ENCODE data around the gene PHF10.
"Not testable (repeated sequence)": the region's sequence is repeated elsewhere in the genome, so short reads cannot be mapped to it uniquely, and the experiment has no call there.

The PHF10 gene

DNA sequence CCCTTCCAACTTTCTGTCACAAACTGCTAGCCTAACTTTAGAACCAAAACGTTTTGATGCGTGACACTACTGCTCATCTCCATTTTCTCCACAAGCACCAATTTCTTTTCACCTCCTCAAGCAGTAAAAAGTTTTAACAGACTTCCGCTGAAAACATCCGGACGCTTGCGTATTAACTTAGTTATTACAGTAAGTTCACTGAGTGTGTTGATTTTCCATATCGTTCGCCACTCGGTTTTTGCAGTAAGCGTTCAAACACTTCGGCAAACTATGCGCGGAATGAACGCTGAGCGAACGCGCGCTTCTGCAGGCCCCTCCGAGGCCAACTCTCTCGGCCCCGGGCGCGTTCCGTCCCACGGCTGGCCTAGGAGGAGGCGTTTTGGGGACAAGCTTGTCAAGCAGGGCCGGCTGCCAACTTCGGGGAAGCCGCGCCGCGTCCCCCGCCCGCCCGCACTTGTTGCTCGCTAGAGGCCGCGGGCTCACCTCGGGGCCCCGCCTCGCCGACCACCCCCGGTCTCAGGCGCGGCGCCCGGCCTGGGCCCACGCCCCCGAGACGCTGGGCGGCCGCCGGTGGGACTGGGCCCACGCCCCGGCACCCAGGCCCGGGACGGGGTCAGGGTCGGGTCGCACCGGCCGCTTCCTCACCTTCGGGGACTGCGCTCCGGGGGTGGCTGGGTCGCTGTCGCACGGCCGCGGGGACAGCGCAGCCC, 945 bp downstream of the PHF10 start:
- peak; percentile 55 for DNase-seq (ENCODE audit: low read depth)

DNA sequence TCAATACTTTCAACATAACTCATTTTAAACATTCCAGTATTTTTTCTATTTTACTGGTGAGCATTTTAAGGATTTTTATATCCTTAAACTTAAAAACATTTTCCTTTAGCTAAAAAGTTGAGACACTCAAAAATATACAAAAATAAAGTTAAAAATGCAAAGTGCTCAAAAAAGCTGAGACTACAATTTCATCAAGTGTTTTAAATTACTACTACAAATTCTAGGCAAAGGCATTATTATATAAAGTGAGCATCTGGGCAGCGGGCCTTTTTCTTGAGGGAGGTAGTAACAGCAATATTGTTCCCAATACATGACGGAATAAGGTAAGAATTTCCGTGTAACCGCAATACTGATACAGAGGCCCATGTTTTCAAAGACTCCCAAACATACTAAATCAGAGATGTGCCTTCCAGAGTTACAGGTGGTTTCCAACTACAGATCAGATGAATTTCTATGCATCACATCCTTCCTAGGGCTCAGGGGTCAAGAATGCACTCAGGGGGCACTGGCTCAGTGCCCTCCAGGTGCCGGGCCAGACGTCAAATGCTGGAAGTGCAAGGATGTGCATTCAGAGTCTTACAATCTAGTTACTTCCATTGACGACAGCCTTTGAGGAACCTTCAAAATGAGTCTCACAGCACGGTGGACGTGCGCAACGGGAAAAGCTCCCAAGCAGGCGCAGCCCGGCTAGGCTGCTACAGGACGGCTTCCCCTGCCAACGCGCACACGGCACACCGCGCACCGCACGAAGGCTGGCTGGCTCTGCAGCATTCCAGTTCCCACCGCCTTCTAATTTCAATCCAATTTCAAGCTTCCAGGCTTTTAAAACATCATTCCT, 1.7 kb downstream of the PHF10 start:
- peak; percentile 25 for DNase-seq (ENCODE audit: low read depth)

GRCh38 chr6:169720207-169720855, 4.0 kb downstream of the PHF10 start:
- DNase-seq (ENCODE audit: low read depth): no peak

DNA sequence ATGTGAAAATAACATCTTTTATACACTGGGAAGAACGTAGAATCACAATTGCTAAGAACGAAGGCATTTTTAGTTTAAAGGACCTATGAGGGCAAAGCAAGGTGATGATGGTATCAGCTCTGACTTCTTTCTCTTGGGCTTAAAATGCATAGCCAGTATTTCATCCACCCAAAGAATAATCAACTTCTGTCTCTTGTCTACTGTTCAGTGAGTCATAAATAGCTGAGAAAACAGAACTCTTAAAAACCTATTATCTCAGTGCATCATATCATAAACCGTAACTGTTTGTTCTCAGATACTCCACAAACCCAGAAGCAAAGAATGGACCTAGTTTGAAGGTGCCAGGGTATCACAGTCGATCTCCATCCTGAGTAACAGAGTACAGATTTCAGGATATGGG, 5.2 kb downstream of the PHF10 start:
- DNase-seq (ENCODE audit: low read depth): no peak

DNA sequence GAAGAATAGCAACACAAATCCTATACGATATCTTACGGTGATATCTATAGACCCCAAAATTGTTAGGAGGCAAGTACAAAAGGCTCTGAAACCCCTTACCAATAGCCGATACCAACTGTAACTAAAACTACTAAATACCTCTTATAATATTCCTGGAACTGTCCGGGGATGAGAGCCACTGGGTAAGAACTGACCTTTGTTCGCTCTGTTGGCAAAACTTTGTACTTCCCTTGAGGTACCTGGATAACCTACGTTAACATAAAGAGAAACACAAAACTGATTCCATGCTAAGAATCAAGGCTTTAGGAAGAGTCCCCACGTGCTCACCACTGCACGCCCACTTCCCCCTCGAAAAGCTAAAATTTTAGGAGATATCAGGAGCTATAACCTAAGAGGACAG, 9.7 kb downstream of the PHF10 start:
- no peak for DNase-seq (ENCODE audit: low read depth)

GRCh38 chr6:169714178-169714577, 10.1 kb downstream of the PHF10 start:
- DNase-seq (ENCODE audit: low read depth): no peak

- no peak for DNase-seq (ENCODE audit: low read depth)
Measured at GRCh38 chr6:169710009-169710408, 14.3 kb downstream of the PHF10 start.

- DNase-seq (ENCODE audit: low read depth): no peak
Measured at GRCh38 chr6:169709293-169709692, 15.0 kb downstream of the PHF10 start.

DNA sequence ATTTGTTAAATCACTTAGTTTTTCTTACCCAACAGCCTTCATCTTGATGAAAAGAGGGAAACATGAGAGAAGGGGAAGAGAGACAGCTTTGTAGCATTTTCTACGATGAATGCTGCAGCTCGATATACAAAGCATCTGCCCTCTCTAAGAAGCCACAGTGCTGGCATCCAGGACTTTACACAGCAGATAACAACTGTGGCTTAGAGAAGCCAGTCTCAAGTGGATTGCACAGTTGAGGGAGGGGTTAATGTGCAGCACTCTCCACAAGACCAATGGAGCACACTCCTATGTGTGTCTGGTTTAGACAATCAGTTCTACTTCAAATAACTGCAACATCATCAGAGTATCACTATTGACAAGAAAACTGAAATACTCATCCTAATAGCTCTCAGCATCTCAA, 16.5 kb downstream of the PHF10 start:
- no peak for DNase-seq (ENCODE audit: low read depth)

DNA sequence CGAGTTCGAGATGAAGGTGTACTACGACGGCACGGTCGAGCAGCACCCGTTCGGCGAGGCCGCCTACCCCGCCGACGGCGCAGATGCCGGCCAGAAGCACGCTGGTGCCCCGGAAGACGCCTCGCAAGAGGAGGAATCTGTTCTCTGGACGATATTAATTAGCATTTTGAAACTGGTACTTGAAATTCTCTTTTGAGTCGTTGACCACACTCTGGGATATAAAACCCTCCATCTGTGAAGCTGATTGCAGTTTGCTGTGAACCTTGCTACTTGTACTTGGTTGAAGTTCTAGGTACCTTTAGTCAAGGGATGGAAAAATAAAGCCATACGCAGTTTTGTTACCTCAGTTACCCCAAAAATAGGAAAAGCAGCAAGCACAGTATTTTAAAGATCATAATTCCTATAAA, 21.5 kb downstream of the PHF10 start:
- no peak for DNase-seq (ENCODE audit: low read depth)

DNA sequence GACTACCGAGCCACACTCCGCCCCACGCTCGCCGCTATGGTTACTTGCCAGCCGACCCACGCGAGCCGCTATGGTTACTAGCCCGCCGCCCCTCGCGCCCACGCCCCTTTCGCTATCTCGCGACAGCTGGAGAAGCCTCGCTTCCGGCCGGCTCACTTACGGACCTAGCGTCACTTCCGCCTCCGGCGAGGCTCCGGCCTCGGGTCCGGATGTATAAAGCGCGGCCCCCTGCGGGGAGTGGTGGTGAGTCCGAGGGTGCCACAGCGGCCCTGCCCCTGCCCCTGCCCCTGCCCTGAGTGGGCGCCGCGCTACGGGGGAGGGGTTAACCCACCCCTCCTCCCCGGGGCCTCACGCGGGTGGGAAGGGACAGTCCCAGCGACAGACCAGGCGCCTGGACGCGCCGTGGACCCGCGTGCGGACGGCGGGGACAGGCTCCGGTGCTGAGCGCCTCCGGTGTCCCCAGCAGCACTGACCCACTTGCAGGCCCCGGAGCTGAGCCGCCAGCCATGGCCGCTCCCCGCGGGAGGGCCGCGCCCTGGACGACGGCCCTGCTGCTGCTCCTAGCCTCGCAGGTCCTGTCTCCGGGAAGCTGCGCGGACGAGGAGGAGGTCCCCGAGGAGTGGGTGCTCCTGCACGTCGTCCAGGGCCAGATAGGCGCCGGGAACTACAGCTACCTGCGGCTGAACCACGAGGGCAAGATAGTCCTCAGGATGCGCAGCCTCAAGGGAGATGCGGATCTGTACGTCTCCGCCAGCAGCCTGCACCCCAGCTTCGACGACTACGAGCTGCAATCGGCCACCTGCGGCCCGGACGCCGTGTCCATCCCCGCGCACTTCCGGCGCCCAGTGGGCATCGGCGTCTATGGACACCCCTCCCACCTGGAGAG, 22.1 kb downstream of the PHF10 start, which contains the start of the genes C6orf120 and WDR27:
Gene C6orf120, plus strand, starts transcription at position 173 of the 886 bp plus-strand sequence. Its CDS starts 334 bp downstream, at position 507.
Gene WDR27, minus strand, starts transcription at position 76 of the 886 bp plus-strand sequence. CDS start 13,024 bp downstream, outside the sequence.
- DNase-seq (ENCODE audit: low read depth): peak; percentile 96

GRCh38 chr6:169701311-169701953, 22.9 kb downstream of the PHF10 start:
- DNase-seq (ENCODE audit: low read depth): no peak

DNA sequence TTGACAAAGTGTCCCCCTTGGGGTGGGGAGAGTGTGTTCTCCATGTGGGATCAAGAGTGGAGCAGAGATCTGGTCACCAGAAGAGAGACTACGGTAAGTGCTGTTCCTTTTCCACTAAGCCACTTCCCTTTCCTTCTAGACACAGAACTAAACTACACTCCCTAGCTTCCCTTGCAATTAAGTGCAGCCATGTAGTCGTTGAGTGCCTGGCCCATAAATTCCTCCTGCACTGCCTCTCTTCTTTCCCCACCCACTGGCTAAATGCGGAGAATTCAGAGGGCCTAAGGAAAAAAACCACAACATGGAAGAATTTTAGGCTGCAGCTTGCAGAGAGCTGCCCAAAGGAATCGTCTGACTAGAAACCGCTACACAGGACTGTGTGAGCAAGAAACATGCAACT, 24.0 kb downstream of the PHF10 start:
- DNase-seq (ENCODE audit: low read depth): no peak

DNA sequence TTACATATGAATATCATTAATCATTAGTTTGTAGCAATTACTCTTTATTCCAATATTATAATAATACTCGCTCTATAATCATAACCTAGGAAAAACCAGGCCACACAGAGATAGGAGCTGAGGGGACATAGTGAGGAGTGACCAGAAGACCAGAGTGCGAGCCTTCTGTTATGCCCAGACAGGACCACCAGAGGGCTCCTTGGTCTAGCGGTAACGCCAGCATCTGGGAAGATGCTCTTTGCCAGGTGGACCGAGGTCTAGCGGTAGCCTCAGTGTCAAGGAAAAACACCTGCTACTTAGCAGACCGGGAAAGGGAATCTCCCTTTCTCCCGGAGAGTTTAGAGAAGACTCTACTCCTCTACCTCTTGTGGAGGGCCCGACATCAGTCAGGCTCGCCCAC, 27.2 kb downstream of the PHF10 start:
- not testable (repeated sequence) for DNase-seq (ENCODE audit: low read depth)

DNA sequence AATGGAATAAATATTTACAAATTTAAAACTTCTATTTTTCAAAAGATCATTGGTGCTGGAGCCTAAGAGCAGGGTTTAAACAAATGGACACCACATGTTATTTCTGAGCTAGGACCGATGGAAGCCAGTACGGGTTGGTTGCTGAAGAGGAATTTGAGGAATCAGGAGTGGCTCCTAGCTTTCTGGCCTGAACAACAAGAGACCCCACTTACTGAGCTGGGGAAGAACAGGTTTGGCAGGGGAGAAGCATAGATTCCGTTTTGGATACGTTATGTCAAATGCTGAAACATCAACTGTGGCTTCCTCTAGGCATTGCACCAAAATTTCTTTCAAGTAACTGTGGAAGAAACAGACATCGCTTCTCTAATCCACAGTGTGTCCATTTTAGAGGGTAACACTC, 29.2 kb downstream of the PHF10 start:
- DNase-seq (ENCODE audit: low read depth): no peak

- no peak for DNase-seq (ENCODE audit: low read depth)
Measured at GRCh38 chr6:169692516-169692915, 31.8 kb downstream of the PHF10 start.

DNA sequence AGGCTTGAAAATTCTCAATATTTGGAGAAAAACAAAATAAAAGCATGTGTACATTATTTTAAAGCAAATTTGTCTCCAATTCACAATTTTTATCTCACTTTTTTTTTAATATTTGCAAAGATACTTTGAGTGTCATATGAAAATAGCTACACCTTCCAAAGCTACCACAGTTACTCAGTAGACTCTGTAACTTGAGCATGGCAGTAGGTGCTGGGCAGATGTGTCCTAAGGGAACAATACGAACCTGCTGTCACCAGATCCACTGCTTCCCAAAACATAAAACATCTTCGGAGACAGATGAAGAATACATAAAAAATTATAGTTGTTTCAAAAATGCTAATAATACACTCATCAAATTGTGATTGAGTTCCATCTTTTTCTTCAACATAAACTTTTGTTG, 33.0 kb downstream of the PHF10 start:
- no peak for DNase-seq (ENCODE audit: low read depth)

GRCh38 chr6:169689287-169689686, 35.0 kb downstream of the PHF10 start:
- DNase-seq (ENCODE audit: low read depth): no peak

GRCh38 chr6:169685860-169686259, 38.4 kb downstream of the PHF10 start:
- DNase-seq (ENCODE audit: low read depth): no peak

GRCh38 chr6:169684056-169684455, 40.2 kb downstream of the PHF10 start:
- DNase-seq (ENCODE audit: low read depth): no peak

DNA sequence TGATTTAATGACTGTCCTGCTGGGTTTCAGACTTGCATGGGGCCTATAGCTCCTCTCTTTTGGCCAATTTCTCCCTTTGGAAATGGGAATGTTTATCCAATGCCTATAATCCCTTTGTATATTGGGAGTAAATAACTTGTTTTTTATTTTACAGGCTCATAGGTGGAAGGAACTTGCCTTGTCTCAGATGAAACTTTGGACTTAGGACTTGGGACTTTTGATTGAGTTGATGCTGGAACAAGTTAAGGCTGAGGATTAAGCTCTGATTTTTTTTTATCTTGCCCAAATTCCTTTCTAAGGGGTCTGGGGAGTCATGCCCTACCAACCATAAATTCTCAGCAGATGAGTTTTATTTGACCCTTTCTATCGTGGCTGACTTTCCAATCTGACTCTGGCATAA, 46.0 kb downstream of the PHF10 start:
- DNase-seq (ENCODE audit: low read depth): no peak
